HepG2 (cell line): ENCODE measurements around the gene PUS7.

ENCODE experiments used
- CTCF ChIP-seq: sonication (generic); formaldehyde crosslinking; IDR thresholded peaks from 2 replicates; pipeline ENCODE4 v1.5.0; 2020; ENCODE audit warnings: mild to moderate bottlenecking, missing genetic modification reagents, moderate library complexity
- NR3C1 ChIP-seq: sonication (generic); formaldehyde crosslinking; IDR thresholded peaks from 2 replicates; pipeline ENCODE4 v1.4.0; 2020; ENCODE audit warnings: missing genetic modification reagents
- REST ChIP-seq, 2 experiments: IDR thresholded peaks; 2 replicates each; pipeline ENCODE4 v1.6.1; 2011 to 2012; ENCODE audit warnings: low read length in 2 of 2, borderline replicate concordance in 1 of 2, low read depth in 1 of 2, mild to moderate bottlenecking in 1 of 2, moderate library complexity in 1 of 2
- TFDP1 ChIP-seq: IDR thresholded peaks from 2 replicates; pipeline ENCODE4 v1.6.1; 2016; ENCODE audit warnings: missing compliant biosample characterization, missing genetic modification reagents, borderline replicate concordance
- ZNF564 ChIP-seq: sonication (generic); formaldehyde crosslinking; IDR thresholded peaks from 2 replicates; pipeline ENCODE4 v1.8.1; 2023; ENCODE audit warnings: mild to moderate bottlenecking, missing genetic modification reagents

GRCh38 chr7:105426606-105427146, 95.4 kb downstream of the PUS7 start:
- no peak for TF ChIP-seq TFDP1 (CRISPR knock-in tag)
- TF ChIP-seq REST (IDR thresholded peaks at IDR 0.05; ENCODE audit: borderline replicate concordance in 1 of 2, low read depth in 1 of 2, low read length in 2 of 2): no peak
- no peak for TF ChIP-seq ZNF564 (CRISPR knock-in tag)
- TF ChIP-seq NR3C1 (CRISPR knock-in tag): no peak
- TF ChIP-seq CTCF (CRISPR knock-in tag): no peak
